Measurements from ENCODE around the gene RCE1.

GRCh38 chr11:66864172-66864901, 21.1 kb downstream of the RCE1 start:
- TF ChIP-seq CTCF (conservative IDR thresholded peaks at IDR 0.05 in 1 of 2, IDR thresholded peaks at IDR 0.05 in 1 of 2; ENCODE audit: low read depth in 1 of 2, low read length in 2 of 2) (no peak), EZH2 (IDR thresholded peaks at IDR 0.05; ENCODE audit: low read length, missing control alignments) (no peak)

Measured in fibroblast of lung (primary cell).